GM12875 (cell line): ENCODE data around the gene DLEC1.

Experiments used
- H3K4me3 ChIP-seq: one replicate; pipeline ENCODE4 v1.5.1; 2011; ENCODE audit warnings: low read depth, low read length, control low read depth
- TF ChIP-seq, protein P1 (sequence below): IDR thresholded peaks from 2 replicates; pipeline ENCODE4 v1.5.1; 2011; ENCODE audit warnings: low read depth, mild to moderate bottlenecking, control low read depth, inconsistent platforms, low read length, moderate library complexity, borderline replicate concordance; ENCODE audit not compliant: insufficient read depth

The DLEC1 gene

DNA sequence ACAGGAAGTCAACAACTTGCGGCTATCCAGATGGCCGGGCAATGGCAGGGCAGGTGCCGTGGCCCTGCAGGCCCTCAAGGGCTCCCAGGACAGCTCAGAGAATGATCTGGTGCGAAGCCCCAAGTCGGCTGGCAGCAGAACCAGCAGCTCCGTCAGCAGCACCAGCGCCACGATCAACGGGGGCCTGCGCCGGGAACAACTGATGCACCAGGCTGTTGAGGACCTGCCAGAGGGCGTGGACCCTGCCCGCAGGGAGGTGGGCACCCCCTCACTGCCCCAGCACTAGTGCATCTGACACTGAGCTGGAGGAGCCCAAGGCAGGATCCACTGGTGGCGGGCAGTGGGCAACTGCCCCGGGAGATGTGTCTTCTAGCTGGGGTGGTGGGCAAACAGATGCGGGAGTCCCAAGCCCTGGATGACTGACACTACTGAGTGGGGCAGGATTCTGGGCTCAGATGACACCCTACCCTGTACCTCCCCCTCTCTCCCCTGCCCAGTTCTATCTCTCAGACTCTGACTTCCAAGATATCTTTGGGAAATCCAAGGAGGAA, 32.5 kb upstream of the DLEC1 start:
- TF ChIP-seq, protein P1, sequence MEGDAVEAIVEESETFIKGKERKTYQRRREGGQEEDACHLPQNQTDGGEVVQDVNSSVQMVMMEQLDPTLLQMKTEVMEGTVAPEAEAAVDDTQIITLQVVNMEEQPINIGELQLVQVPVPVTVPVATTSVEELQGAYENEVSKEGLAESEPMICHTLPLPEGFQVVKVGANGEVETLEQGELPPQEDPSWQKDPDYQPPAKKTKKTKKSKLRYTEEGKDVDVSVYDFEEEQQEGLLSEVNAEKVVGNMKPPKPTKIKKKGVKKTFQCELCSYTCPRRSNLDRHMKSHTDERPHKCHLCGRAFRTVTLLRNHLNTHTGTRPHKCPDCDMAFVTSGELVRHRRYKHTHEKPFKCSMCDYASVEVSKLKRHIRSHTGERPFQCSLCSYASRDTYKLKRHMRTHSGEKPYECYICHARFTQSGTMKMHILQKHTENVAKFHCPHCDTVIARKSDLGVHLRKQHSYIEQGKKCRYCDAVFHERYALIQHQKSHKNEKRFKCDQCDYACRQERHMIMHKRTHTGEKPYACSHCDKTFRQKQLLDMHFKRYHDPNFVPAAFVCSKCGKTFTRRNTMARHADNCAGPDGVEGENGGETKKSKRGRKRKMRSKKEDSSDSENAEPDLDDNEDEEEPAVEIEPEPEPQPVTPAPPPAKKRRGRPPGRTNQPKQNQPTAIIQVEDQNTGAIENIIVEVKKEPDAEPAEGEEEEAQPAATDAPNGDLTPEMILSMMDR = no peak
- no peak overlapping the region for H3K4me3 ChIP-seq

DNA sequence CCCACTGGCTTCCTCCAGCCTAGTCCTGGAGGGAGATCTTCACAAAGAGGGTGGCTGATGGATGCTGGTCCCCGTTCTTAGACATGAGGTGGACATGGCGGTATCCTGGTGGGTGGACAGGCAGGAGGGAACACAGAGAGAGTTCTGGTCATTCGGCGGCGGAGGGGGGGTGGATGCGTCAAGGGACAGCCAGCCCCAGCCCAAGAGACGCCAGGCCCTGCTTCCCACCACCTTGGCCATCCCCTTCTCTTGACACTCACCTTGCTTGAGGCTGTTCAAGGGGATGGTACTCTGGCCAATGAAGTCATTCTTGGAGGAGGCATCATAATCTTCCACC, 31.3 kb upstream of the DLEC1 start:
- no peak overlapping the region for H3K4me3 ChIP-seq
- TF ChIP-seq, protein P1 = no peak

GRCh38 chr3:38008191-38008701, 30.8 kb upstream of the DLEC1 start:
- TF ChIP-seq, protein P1 = no peak
- no peak overlapping the region for H3K4me3 ChIP-seq

- H3K4me3 ChIP-seq = no peak overlapping the region
- TF ChIP-seq, protein P1 = no peak
Observed at GRCh38 chr3:38008971-38009580, 29.9 kb upstream of the DLEC1 start.

GRCh38 chr3:38009807-38010591, 29.0 kb upstream of the DLEC1 start:
- H3K4me3 ChIP-seq = no peak overlapping the region
- TF ChIP-seq, protein P1 = no peak

DNA sequence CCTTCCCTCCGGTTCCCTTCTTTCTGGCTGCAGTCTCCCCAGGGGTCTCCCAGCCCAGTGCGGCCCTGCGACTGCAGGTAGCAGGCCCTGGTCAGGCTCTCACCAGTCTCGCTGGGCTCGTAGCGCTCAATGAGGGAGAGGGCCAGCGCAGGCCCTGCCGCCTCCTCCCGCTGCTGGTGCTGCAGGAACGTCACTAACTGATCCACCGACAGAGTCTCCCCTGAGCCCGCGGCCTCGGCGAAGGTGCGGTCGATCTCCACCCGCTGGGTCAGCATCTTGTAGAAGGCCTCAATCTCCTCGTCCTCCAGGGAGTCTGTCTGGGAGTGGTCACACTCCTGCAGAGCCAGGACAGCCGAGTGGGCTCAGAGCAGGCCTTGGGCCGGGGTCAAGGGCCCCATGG, 27.9 kb upstream of the DLEC1 start:
- TF ChIP-seq, protein P1 = no peak

More for the DNA sequence above, 27.9 kb upstream of the DLEC1 start:
- H3K4me3 ChIP-seq = no peak overlapping the region
